GM19438 (cell line): ENCODE data around the gene PXDC1.
"Not testable (repeated sequence)": the region's sequence is repeated elsewhere in the genome, so short reads cannot be mapped to it uniquely, and the experiment has no call there.

ENCODE experiments used
- ATAC-seq: cut with Tn5 transposase; IDR thresholded peaks from one replicate; pipeline ENCODE4 v1.9.1; 2021; ENCODE audit warnings: low read depth; ENCODE audit not compliant: unreplicated experiment

PXDC1 gene

DNA sequence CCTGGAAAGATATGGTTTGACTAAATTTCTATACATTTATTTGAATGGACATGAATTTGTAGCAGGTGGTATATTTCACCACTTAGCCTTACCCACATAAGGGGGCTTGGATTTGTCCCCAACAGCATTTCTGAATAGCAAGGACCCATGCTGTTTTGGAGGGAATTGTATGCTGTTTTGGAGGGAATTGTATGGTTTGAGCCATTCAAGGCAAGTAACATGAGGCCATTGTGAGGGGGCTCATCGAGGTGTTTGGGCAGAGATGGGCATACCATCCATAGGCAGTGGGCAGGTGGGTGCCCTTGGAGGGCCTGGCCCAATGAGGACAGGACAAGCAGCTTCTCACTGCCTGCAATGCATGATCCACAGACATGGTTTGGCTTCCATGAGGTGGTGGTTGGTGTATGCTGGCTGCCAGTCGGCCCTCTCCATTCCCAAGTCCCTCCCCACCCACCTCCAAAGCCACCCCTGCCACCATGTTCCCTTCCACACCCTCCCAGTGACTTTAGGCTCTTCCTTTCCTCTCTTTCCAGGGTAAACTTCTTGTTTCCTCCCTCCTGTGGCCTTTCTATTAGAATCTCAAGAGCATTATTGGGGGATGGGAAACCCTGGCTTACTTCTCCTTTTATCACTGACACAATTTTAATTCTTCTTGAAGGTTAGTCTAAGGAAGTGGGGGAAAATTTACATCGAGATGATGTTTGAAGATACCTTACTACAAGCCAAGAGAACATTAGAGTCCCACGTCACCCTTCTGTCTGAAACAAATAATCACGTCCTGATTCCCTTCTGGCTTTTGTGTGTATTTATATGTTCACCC, 13.2 kb upstream of the PXDC1 start:
- no peak for ATAC-seq

DNA sequence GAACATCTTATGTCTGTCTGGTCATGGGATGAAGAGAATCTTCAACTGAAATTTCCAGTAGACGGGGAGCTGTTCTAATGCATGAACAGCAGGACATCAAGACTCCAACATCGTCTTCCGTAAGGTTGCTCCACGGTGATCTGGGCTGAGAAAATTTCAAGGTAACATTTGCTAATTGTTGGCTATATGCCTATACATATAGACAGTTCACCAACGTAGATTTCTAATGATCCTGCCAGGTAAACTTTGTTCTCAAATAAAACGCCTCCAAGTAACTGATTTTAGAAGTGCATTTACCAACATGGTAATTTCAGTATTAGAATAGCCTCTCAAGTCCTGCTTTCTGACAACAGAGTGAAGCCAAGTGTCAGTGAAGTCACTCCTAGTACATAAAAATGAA, 11.3 kb upstream of the PXDC1 start:
- ATAC-seq = no peak

GRCh38 chr6:3762359-3762758, 10.8 kb upstream of the PXDC1 start:
- ATAC-seq = no peak

DNA sequence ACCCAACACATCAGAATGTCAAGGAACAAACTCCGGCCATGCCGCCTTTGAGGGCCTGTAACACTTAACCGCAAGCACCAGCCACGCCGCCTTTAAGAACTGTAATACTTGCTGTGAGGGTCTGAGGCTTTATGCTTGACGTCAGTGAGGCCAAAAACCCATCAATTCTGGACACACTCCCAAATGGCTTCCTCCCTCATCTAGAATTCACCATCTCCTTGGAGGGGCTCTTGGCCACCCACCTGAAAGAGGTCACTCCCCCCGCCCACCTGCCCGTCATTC, 10.4 kb upstream of the PXDC1 start:
- ATAC-seq = no peak

GRCh38 chr6:3759646-3760232, 8.2 kb upstream of the PXDC1 start:
- no peak for ATAC-seq

GRCh38 chr6:3758842-3759144, 7.3 kb upstream of the PXDC1 start:
- no peak for ATAC-seq

DNA sequence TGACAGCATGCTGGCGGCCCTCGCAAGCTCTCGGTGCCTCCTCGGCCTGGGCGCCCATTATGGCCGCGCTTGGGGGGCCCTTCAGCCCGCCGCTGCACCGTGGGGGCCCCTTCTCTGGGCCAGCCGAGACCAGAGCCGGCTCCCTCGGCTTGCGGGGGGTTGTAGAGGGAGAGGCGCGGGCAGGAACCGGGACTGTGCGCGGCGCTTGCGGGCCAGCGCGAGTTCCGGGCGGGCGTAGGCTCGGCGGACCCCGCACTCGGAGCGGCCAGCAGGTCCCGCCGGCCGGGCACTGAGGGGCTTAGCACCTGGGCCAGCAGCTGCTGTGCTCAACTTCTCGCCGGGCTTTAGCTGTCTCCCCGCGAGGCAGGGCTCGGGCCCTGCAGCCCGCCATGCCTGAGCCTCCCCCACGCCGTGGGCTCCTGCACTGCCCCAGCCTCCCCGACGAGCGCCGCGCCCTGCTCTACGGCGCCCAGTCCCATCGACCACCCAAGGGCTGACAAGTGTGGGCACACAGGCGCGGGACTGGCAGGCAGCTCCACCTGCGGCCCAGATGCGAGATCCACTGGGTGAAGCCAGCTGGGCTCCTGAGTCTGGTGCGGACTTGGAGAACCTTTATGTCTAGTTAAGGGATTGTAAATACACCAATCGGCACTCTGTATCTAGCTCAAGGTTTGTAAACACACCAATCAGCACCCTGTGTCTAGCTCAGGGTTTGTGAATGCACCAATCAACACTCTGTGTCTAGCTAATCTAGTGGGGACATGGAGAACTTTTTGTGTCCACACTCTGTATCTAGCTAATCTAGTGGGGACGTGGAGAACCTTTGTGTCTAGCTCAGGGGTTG, 6.7 kb upstream of the PXDC1 start:
- not testable (repeated sequence) for ATAC-seq

GRCh38 chr6:3757241-3757641, 5.7 kb upstream of the PXDC1 start:
- ATAC-seq = no peak

DNA sequence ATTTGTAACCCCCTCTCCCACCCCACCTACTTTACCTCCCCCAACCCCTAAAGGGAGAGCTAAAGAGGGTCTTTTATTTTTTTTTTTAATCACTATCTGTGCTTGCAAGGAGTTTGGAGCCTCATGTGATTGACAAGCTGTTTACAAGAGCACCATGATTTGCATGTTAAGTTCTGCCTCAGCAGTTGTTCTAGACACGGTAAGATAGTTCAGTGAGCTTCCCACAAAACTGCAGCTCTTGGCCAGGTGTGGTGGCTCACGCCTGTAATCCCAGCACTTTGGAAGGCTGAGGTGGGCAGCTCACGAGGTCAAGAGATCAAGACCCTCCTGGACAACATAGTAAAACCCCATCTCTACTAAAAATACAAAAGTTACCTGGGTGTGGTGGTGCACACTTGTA, 5.0 kb upstream of the PXDC1 start:
- ATAC-seq = no peak

- ATAC-seq = no peak
These were observed 4.4 kb upstream of the PXDC1 start for GRCh38 chr6:3755637-3756545.

GRCh38 chr6:3754776-3755175, 3.3 kb upstream of the PXDC1 start:
- no peak for ATAC-seq

DNA sequence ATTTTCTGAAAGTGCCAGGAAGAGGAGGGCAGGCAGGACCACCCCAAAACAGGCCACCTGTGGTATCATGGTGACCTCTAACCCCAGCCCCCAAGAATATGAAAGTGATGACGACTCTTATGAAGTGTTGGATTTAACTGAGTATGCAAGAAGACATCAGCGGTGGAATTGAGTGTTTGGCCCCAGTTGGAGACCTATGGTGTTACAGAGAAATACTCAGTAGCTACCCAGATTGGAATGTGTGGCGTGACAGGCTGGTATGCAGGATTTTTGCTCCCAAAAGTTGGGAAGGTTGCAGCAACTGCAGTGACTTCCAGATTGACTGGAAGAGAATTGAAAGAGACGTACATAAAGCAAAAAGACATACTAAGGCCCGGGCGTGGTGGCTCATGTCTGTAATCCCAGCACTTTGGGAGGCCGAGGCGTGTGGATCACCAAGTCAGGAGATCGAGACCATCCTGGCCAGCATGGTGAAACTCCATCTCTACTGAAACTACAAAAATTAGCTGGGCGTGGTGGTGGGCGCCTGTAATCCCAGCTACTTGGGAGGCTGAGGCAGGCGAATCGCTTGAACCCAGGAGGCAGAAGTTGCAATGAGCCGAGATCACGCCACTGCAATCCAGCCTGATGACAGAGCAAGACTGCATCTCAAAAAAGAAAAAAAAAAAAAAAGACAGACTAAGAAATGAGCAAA, 2.7 kb upstream of the PXDC1 start:
- not testable (repeated sequence) for ATAC-seq

- ATAC-seq = no peak
These were observed 1.8 kb upstream of the PXDC1 start for GRCh38 chr6:3753228-3753835.

- ATAC-seq = no peak
These were observed 1.2 kb upstream of the PXDC1 start for GRCh38 chr6:3752531-3753227.

DNA sequence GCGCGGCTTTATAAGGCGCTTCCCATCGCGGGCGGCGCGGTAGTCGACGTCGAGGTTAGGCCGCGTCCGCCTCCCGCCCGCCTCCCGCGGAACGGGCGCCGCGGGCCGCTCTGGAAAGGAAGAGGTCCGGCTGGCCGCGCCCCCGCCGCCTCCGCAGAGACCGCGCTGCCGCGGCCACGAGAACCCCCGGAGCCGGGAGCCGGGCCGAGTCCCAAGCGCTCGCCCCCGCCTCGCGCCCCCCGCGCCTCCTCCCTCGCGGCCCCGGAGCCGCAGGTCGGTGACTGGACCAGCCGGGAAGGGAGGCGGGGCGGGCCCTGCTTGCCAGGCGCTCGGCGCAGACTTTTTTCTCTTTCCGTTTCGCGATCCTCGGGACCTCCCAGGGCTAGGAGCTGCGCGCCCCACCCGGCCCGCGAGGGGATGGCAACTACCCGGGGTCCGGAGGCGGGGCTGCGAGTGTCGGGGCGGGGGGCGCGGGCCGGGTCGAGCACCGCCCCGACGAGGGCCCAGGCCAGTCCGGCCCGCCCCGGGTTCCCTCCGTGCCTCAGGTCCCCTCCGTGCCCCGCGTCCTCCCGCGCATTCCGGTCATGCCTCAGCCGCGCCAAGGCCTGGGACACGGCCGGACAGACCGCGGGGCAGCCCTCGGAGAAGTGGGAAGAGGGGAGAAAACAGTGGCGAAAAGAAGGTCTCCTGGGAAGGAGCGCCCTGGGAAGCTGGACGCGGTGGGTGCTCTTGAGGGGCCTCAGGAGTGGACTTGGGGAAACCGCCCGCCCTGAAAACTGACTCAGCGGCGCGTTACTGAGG, 417 bp upstream of the PXDC1 start:
- peak; percentile 53 for ATAC-seq

GRCh38 chr6:3750317-3751076, 1.0 kb downstream of the PXDC1 start:
- ATAC-seq = peak; percentile 20

GRCh38 chr6:3749977-3750316, 1.6 kb downstream of the PXDC1 start:
- no peak for ATAC-seq
